Activated CD4-positive, alpha-beta T cell treated with anti-CD3 and anti-CD28 coated beads, Interleukin-2, amount 10 ng/mL, durations not matched to agents 24 days and 14 days (primary cell): ENCODE measurements around the gene PDIA6. TPM values are rescaled to one million over a fixed set of nuclear protein-coding genes. Genes with fewer than 3 reads are reported as not detected.
"Not testable (repeated sequence)": the region's sequence is repeated elsewhere in the genome, so short reads cannot be mapped to it uniquely, and the experiment has no call there.

Experiments
- DNase-seq: peaks from one replicate; pipeline ENCODE4 v3.0.0; 2022
- H3K27ac Mint-ChIP-seq: one replicate; pipeline ENCODE4 v1.8.0; 2022; ENCODE audit warnings: mild to moderate bottlenecking, mixed read lengths
- H3K27me3 Mint-ChIP-seq: one replicate; pipeline ENCODE4 v1.8.0; 2022; ENCODE audit warnings: mixed read lengths
- H3K36me3 Mint-ChIP-seq: one replicate; pipeline ENCODE4 v1.8.0; 2022; ENCODE audit warnings: low read depth, mild to moderate bottlenecking, mixed read lengths
- H3K4me1 Mint-ChIP-seq: one replicate; pipeline ENCODE4 v1.8.0; 2021; ENCODE audit warnings: mixed read lengths
- H3K4me3 Mint-ChIP-seq: one replicate; pipeline ENCODE4 v1.8.0; 2022; ENCODE audit warnings: mild to moderate bottlenecking, moderate library complexity, mixed read lengths
- H3K9me3 Mint-ChIP-seq: one replicate; pipeline ENCODE4 v1.8.0; 2021; ENCODE audit warnings: mixed read lengths
- intact Hi-C: fragments of 100-400 bp; cut with micrococcal nuclease; formaldehyde crosslinking; loops from one replicate; pipeline ENCODE4 v1.15.1; 2023
- total RNA-seq: library from RNA; stranded (reverse); gene quantifications from 2 replicates; pipeline ENCODE4 v1.2.3, GENCODE V29; 2022

Gene PDIA6
- total RNA-seq, 1 donor from 2014 or later = 183 TPM

- H3K4me1 Mint-ChIP-seq = peaks cover 11% of the 10 kb centered on the region
- no peak overlapping the region for H3K4me3 Mint-ChIP-seq
- H3K9me3 Mint-ChIP-seq = no peaks in the 10 kb centered on the region
- intact Hi-C loops = no loop called here
- H3K27me3 Mint-ChIP-seq = no peaks in the 10 kb centered on the region
- H3K27ac Mint-ChIP-seq = peak overlapping the region; percentile 17
- peaks cover 79% of the 10 kb centered on the region for H3K36me3 Mint-ChIP-seq
- no peak for DNase-seq
These were observed 20.5 kb downstream of the PDIA6 start for GRCh38 chr2:10792001-10792634.

GRCh38 chr2:10790228-10790973 is 22.2 kb downstream of the PDIA6 start:
- H3K4me3 Mint-ChIP-seq = no peak overlapping the region
- no peaks in the 10 kb centered on the region for H3K9me3 Mint-ChIP-seq
- intact Hi-C loops = no loop called here
- peaks cover 8% of the 10 kb centered on the region for H3K4me1 Mint-ChIP-seq
- peak; percentile 56 for DNase-seq
- H3K36me3 Mint-ChIP-seq = peaks cover 80% of the 10 kb centered on the region
- peak overlapping the region; percentile 47 for H3K27ac Mint-ChIP-seq
- H3K27me3 Mint-ChIP-seq = no peaks in the 10 kb centered on the region

GRCh38 chr2:10788855-10789254 is 23.7 kb downstream of the PDIA6 start:
- H3K9me3 Mint-ChIP-seq = no peaks in the 10 kb centered on the region
- no peak overlapping the region for H3K27ac Mint-ChIP-seq
- no peak overlapping the region for H3K4me3 Mint-ChIP-seq
- intact Hi-C loops = no loop called here
- H3K36me3 Mint-ChIP-seq = peaks cover 86% of the 10 kb centered on the region
- H3K27me3 Mint-ChIP-seq = no peaks in the 10 kb centered on the region
- peaks cover 8% of the 10 kb centered on the region for H3K4me1 Mint-ChIP-seq
- DNase-seq = no peak

GRCh38 chr2:10787176-10787968 is 25.2 kb downstream of the PDIA6 start:
- peak; percentile 65 for DNase-seq
- Mint-ChIP-seq H3K4me3 (no peak overlapping the region), H3K27ac (no peak overlapping the region), H3K27me3 (no peaks in the 10 kb centered on the region), H3K4me1 (peaks cover 4% of the 10 kb centered on the region), H3K9me3 (no peaks in the 10 kb centered on the region), H3K36me3 (peaks cover 87% of the 10 kb centered on the region)
- intact Hi-C loops = no loop called here

- no peak overlapping the region for H3K4me3 Mint-ChIP-seq
- intact Hi-C loops = no loop called here
- DNase-seq = no peak
- no peaks in the 10 kb centered on the region for H3K27me3 Mint-ChIP-seq
- peaks cover 88% of the 10 kb centered on the region for H3K36me3 Mint-ChIP-seq
- H3K4me1 Mint-ChIP-seq = peaks cover under 1% of the 10 kb centered on the region
- H3K9me3 Mint-ChIP-seq = no peaks in the 10 kb centered on the region
- no peak overlapping the region for H3K27ac Mint-ChIP-seq
These were observed 26.2 kb downstream of the PDIA6 start for GRCh38 chr2:10786240-10786982.

DNA sequence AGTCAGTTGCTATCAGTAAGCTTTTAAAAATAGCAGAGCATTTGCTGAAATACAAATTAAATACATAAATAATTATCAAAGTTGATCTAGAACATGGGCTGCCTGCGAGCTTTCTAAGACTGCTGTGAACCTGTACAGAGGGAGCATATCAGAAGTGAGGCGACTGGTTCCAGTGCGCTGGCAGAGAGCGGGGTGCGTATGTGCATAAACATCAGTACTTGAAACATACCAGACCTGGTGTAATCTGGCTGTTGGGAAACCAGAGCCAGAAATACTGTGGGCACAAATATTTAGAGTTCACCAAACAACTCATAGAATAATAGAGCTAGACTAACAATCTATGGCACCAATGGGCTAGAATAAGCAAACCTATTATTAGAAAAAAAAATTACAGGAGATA is 27.3 kb downstream of the PDIA6 start:
- Mint-ChIP-seq H3K27me3 (no peaks in the 10 kb centered on the region), H3K4me3 (no peak overlapping the region), H3K9me3 (no peaks in the 10 kb centered on the region), H3K36me3 (peaks cover 85% of the 10 kb centered on the region), H3K4me1 (no peaks in the 10 kb centered on the region), H3K27ac (no peak overlapping the region)
- no peak for DNase-seq
- intact Hi-C loops = no loop called here

- Mint-ChIP-seq H3K27ac (no peak overlapping the region), H3K9me3 (no peaks in the 10 kb centered on the region), H3K36me3 (peaks cover 86% of the 10 kb centered on the region), H3K27me3 (no peaks in the 10 kb centered on the region), H3K4me1 (no peaks in the 10 kb centered on the region), H3K4me3 (no peak overlapping the region)
- peak; percentile 55 for DNase-seq
- intact Hi-C loops = no loop called here
These were observed 27.9 kb downstream of the PDIA6 start for GRCh38 chr2:10784719-10785118.

DNA sequence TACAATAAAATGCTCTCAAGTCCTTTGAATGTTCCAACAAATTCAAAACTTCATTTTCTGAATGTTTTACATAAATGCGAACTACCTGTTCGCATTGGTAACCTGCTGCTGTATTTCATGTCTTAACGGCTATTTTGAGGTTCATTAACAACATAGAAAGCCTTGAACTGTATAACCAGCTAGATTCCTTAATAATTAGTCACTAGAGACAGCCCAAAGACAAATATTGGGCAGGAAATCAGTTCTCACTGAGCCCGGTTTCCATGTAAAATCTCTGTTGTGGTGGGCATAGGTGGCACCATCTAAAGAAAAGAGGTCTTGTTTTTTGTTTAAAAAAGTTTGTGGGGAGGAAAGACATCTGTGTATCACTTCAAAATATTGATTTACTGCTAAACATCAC is 29.2 kb downstream of the PDIA6 start:
- H3K36me3 Mint-ChIP-seq = peaks cover 78% of the 10 kb centered on the region

GRCh38 chr2:10781746-10782145 is 30.8 kb downstream of the PDIA6 start:
- no peaks in the 10 kb centered on the region for H3K27me3 Mint-ChIP-seq
- no peaks in the 10 kb centered on the region for H3K4me1 Mint-ChIP-seq
- no peaks in the 10 kb centered on the region for H3K9me3 Mint-ChIP-seq
- DNase-seq = no peak
- H3K27ac Mint-ChIP-seq = no peak overlapping the region
- H3K36me3 Mint-ChIP-seq = peaks cover 61% of the 10 kb centered on the region
- no peak overlapping the region for H3K4me3 Mint-ChIP-seq
- intact Hi-C loops = no loop called here

More for the DNA sequence above, 29.2 kb downstream of the PDIA6 start:
- H3K27ac Mint-ChIP-seq = no peak overlapping the region
- H3K27me3 Mint-ChIP-seq = no peaks in the 10 kb centered on the region
- DNase-seq = no peak
- H3K9me3 Mint-ChIP-seq = no peaks in the 10 kb centered on the region
- intact Hi-C loops = no loop called here
- H3K4me1 Mint-ChIP-seq = no peaks in the 10 kb centered on the region
- H3K4me3 Mint-ChIP-seq = no peak overlapping the region

DNA sequence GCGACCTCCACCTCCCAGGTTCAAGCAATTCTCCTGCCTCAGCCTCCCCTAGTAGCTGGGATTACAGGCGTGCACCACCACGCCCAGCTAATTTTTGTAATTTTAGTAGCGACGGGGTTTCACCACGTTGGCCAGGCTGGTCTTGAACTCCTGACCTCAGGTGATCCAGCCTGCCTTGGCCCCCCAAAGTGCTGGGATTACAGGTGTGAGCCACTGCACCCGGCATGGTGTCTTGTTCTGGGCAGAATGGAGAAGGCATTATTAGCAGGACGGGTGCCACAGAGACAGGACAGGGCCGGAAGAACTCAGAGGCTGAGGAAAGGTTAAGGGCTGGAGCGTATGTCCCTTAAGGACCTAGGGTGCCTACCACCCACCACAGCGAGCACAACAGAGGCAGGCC is 31.8 kb downstream of the PDIA6 start:
- H3K4me3 Mint-ChIP-seq, H3K27me3 Mint-ChIP-seq, DNase-seq, H3K27ac Mint-ChIP-seq, H3K4me1 Mint-ChIP-seq, H3K9me3 Mint-ChIP-seq, intact Hi-C loops: not testable (repeated sequence)
- peaks cover 52% of the 10 kb centered on the region for H3K36me3 Mint-ChIP-seq

- Mint-ChIP-seq H3K27ac (no peak overlapping the region), H3K4me1 (no peaks in the 10 kb centered on the region), H3K4me3 (no peak overlapping the region), H3K36me3 (peaks cover 51% of the 10 kb centered on the region), H3K9me3 (no peaks in the 10 kb centered on the region), H3K27me3 (no peaks in the 10 kb centered on the region)
- DNase-seq = peak; percentile 48
- intact Hi-C loops = no loop called here
These were observed 32.1 kb downstream of the PDIA6 start for GRCh38 chr2:10780491-10780820.

DNA sequence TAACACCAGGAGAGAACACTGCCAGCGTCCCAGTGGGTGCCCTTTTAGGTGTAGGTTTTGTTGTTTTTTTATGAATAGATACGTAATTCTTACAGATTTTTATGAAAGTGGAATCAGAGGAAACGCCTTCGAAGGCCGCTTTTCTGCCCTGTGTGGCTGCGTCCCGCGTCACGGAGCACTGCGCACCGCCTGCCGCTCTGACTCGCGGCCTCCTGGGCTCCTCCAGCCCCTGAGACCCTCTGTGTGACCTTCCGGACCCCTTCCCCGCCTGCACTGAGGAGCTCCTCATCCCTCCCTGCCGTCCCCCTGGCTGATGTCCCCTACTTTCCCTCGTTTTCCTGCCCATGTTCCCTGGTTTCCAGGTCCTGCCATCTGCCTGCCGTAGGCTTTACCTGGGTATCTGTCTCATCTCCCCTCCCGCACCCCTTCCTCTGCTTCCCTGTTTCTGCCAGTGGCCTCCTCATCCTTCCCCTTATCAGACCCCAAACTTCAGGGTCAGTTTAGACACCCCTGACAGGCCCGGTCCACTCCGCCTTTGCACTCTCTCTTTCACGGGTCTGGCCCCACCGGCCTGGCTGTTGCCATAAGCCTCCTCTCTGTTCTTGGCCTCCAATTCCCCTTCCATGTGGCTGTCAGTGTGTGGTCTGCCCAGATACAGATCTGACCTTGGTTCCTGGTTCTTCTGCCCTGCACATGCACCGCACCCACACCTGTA is 32.7 kb downstream of the PDIA6 start:
- intact Hi-C loops = no loop called here
- no peak overlapping the region for H3K4me3 Mint-ChIP-seq

DNA sequence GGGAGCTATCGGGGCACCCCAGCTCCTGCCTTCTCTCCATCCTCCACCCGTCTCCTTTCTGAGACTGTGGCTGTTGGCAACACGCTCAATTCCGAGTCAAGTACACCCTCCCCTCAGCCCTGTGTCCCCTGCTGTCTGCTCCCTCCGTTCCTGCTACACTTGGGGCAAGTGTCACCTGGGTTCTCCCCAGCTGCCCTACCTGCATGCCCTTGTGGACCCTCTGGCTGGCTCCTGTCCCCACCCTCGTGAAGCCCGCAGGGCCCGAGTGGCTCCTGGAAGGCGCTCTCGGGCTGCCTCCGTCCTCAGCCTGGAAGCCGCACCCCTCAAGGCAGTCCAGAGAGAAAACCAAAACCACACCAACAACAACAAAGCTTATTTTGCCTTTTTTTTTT is 33.9 kb downstream of the PDIA6 start:
- no peaks in the 10 kb centered on the region for H3K9me3 Mint-ChIP-seq
- no peak overlapping the region for H3K4me3 Mint-ChIP-seq
- intact Hi-C loops = no loop called here
- peaks cover 2% of the 10 kb centered on the region for H3K4me1 Mint-ChIP-seq
- no peak overlapping the region for H3K27ac Mint-ChIP-seq
- H3K36me3 Mint-ChIP-seq = peaks cover 34% of the 10 kb centered on the region
- H3K27me3 Mint-ChIP-seq = no peaks in the 10 kb centered on the region
- no peak for DNase-seq

More for the DNA sequence above, 32.7 kb downstream of the PDIA6 start:
- H3K36me3 Mint-ChIP-seq = peaks cover 46% of the 10 kb centered on the region
- no peaks in the 10 kb centered on the region for H3K9me3 Mint-ChIP-seq
- H3K4me1 Mint-ChIP-seq = no peaks in the 10 kb centered on the region
- no peak overlapping the region for H3K27ac Mint-ChIP-seq
- no peaks in the 10 kb centered on the region for H3K27me3 Mint-ChIP-seq
- peak; percentile 53 for DNase-seq
